Measurements from ENCODE around the gene ST6GALNAC5.

The ST6GALNAC5 gene

GRCh38 chr1:77084457-77084856 lies 217.2 kb downstream of the ST6GALNAC5 start:
- TF ChIP-seq SPI1 (IDR thresholded peaks at IDR 0.05; ENCODE audit: borderline replicate concordance, low read depth) (no peak), POLR2AphosphoS5 (IDR thresholded peaks at IDR 0.05; ENCODE audit: low read depth) (no peak), GABPA (IDR thresholded peaks at IDR 0.05; ENCODE audit: low read depth) (no peak)
- TF ChIP-seq, protein P1, sequence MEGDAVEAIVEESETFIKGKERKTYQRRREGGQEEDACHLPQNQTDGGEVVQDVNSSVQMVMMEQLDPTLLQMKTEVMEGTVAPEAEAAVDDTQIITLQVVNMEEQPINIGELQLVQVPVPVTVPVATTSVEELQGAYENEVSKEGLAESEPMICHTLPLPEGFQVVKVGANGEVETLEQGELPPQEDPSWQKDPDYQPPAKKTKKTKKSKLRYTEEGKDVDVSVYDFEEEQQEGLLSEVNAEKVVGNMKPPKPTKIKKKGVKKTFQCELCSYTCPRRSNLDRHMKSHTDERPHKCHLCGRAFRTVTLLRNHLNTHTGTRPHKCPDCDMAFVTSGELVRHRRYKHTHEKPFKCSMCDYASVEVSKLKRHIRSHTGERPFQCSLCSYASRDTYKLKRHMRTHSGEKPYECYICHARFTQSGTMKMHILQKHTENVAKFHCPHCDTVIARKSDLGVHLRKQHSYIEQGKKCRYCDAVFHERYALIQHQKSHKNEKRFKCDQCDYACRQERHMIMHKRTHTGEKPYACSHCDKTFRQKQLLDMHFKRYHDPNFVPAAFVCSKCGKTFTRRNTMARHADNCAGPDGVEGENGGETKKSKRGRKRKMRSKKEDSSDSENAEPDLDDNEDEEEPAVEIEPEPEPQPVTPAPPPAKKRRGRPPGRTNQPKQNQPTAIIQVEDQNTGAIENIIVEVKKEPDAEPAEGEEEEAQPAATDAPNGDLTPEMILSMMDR (IDR thresholded peaks at IDR 0.05; ENCODE audit: insufficient read depth, low read length), result no peak
- TF ChIP-seq, protein P2, sequence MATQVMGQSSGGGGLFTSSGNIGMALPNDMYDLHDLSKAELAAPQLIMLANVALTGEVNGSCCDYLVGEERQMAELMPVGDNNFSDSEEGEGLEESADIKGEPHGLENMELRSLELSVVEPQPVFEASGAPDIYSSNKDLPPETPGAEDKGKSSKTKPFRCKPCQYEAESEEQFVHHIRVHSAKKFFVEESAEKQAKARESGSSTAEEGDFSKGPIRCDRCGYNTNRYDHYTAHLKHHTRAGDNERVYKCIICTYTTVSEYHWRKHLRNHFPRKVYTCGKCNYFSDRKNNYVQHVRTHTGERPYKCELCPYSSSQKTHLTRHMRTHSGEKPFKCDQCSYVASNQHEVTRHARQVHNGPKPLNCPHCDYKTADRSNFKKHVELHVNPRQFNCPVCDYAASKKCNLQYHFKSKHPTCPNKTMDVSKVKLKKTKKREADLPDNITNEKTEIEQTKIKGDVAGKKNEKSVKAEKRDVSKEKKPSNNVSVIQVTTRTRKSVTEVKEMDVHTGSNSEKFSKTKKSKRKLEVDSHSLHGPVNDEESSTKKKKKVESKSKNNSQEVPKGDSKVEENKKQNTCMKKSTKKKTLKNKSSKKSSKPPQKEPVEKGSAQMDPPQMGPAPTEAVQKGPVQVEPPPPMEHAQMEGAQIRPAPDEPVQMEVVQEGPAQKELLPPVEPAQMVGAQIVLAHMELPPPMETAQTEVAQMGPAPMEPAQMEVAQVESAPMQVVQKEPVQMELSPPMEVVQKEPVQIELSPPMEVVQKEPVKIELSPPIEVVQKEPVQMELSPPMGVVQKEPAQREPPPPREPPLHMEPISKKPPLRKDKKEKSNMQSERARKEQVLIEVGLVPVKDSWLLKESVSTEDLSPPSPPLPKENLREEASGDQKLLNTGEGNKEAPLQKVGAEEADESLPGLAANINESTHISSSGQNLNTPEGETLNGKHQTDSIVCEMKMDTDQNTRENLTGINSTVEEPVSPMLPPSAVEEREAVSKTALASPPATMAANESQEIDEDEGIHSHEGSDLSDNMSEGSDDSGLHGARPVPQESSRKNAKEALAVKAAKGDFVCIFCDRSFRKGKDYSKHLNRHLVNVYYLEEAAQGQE (IDR thresholded peaks at IDR 0.05; ENCODE audit: insufficient replicate concordance, low read depth), result no peak
- H3K27me3 ChIP-seq (ENCODE audit: insufficient read depth, poor library complexity, severe bottlenecking), result no peaks in the 10 kb centered on the region
- DNase-seq (ENCODE audit: low read depth in 1 of 2, low spot score in 1 of 2), result no peak

GRCh38 chr1:77085109-77085508 lies 217.8 kb downstream of the ST6GALNAC5 start:
- H3K4me3 ChIP-seq (replicated peaks; ENCODE audit: insufficient read depth, low read length), result no peak overlapping the region
- H3K27ac ChIP-seq (replicated peaks), result no peak overlapping the region
- no peak for DNase-seq (ENCODE audit: low read depth in 1 of 2, low spot score in 1 of 2)
- TF ChIP-seq GABPA (IDR thresholded peaks at IDR 0.05; ENCODE audit: low read depth), result no peak
- TF ChIP-seq, protein P1 (IDR thresholded peaks at IDR 0.05; ENCODE audit: insufficient read depth, low read length), result no peak
- TF ChIP-seq POLR2AphosphoS5 (IDR thresholded peaks at IDR 0.05; ENCODE audit: low read depth), result no peak
- no peak for TF ChIP-seq SPI1 (IDR thresholded peaks at IDR 0.05; ENCODE audit: borderline replicate concordance, low read depth)
- TF ChIP-seq, protein P2 (IDR thresholded peaks at IDR 0.05; ENCODE audit: insufficient replicate concordance, low read depth), result no peak
- H3K27me3 ChIP-seq (ENCODE audit: insufficient read depth, poor library complexity, severe bottlenecking), result no peaks in the 10 kb centered on the region

More at GRCh38 chr1:77084457-77084856, 217.2 kb downstream of the ST6GALNAC5 start:
- no peak overlapping the region for H3K27ac ChIP-seq (replicated peaks)
- H3K4me3 ChIP-seq (replicated peaks; ENCODE audit: insufficient read depth, low read length), result no peak overlapping the region

GRCh38 chr1:77089756-77090155 lies 222.5 kb downstream of the ST6GALNAC5 start:
- TF ChIP-seq GABPA (IDR thresholded peaks at IDR 0.05; ENCODE audit: low read depth) (no peak), SPI1 (IDR thresholded peaks at IDR 0.05; ENCODE audit: borderline replicate concordance, low read depth) (no peak), POLR2AphosphoS5 (IDR thresholded peaks at IDR 0.05; ENCODE audit: low read depth) (no peak)
- TF ChIP-seq, protein P1 (IDR thresholded peaks at IDR 0.05; ENCODE audit: insufficient read depth, low read length), result no peak
- TF ChIP-seq, protein P2 (IDR thresholded peaks at IDR 0.05; ENCODE audit: insufficient replicate concordance, low read depth), result no peak
- no peak for DNase-seq (ENCODE audit: low read depth in 1 of 2, low spot score in 1 of 2)
- no peak overlapping the region for H3K4me3 ChIP-seq (replicated peaks; ENCODE audit: insufficient read depth, low read length)
- H3K27me3 ChIP-seq (ENCODE audit: insufficient read depth, poor library complexity, severe bottlenecking), result no peaks in the 10 kb centered on the region
- H3K27ac ChIP-seq (replicated peaks), result no peak overlapping the region

Measured in HL-60 (cell line).